Measurements from ENCODE around the gene SPTLC2.

The SPTLC2 gene

DNA sequence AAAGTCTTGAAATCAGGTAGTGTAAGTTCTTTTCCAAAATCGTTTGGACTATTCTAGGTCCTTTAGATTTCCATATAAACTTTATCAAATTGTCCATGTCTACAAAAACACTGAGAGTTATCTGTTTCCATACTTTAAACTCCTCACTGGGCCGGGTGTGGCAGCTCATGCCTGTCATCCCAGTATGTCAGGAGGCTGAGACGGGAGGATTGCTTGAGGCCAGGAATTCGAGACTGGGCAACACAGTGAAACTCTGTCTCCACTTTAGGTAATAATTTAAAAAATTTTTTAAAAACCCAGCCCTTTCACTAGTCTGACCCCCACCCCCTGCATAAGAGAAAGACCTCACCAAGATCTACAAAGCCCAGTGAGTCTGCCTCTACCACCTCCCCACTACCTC, 111.4 kb downstream of the SPTLC2 start:
- no peak for DNase-seq (ENCODE audit: low spot score)

DNA sequence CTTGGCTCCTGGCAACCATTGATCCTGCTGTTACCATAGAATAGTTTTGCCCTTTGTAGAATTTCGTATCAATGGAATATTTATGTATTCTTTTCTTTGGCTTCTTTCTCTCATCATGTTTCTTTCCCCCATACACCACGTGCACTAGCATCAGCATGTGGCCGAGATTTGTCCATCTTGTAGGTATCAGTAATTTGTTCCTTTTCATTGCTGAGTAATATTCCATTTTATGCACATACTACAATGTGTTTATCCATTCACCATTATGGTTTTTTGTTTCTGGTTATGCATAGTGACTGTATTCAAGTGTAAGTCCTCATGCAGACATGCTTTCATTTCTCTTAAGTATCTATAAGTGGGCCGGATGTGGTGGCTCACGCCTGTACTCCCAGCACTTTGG, 113.3 kb downstream of the SPTLC2 start:
- no peak for DNase-seq (ENCODE audit: low spot score)

DNA sequence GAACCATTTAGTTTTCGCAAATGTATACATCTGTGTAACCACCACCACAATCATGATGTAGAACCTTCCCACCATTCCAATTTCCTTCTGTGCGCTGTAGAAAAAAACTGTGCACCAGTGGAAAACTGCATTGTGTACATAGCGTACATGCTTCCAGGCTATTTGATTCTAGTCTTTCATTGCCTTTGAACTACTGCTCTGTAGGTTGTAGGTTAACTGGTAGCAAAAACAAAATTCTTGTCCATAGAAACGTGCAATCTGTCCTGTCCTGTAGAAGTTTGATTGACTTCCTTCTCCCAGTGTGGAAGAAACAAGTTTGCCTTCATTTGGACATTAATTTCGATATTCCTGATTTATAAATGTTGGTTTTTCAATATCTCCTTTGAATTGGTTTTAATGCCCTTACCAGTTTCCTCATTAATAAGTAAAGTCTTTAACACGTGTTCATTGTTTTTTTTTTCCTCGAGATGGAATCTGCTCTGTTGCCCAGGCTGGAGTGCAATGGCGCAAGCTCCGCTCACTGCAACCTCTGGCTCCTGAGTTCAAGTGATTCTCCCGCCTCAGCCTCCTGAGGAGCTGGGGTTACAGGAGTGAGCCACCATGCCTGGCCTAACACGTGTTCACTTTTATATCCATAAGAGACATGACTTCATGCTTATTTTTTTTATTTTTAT, 114.2 kb downstream of the SPTLC2 start:
- no peak for DNase-seq (ENCODE audit: low spot score)

DNA sequence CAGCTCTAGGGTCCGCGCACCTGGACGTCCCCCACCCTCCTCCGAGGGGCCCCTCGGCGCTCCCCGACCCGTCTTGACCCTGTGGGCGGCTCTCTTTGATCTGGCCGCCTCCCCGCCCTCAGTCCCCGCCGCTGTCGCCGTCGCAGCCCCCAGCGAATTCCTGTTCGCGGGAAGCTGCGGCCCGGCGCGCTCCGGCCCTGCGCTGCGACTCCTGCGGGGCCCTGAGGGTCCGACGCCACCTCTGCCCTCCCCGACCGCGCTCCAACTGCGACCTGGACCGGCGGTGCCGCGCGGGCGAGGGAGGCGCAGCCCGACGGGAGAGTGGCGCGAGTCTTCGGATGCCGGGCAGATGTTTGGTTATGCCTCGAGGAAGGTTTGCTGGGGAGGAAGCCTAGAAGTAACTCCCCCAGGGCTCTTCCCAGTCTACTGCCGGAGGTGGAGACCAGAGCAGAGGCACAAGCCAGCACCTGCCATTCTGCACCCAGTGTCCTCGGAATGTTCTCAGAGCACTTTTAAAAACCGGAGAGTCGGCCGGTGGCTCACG, 117.4 kb downstream of the SPTLC2 start:
- DNase-seq (ENCODE audit: low spot score) = no peak

DNA sequence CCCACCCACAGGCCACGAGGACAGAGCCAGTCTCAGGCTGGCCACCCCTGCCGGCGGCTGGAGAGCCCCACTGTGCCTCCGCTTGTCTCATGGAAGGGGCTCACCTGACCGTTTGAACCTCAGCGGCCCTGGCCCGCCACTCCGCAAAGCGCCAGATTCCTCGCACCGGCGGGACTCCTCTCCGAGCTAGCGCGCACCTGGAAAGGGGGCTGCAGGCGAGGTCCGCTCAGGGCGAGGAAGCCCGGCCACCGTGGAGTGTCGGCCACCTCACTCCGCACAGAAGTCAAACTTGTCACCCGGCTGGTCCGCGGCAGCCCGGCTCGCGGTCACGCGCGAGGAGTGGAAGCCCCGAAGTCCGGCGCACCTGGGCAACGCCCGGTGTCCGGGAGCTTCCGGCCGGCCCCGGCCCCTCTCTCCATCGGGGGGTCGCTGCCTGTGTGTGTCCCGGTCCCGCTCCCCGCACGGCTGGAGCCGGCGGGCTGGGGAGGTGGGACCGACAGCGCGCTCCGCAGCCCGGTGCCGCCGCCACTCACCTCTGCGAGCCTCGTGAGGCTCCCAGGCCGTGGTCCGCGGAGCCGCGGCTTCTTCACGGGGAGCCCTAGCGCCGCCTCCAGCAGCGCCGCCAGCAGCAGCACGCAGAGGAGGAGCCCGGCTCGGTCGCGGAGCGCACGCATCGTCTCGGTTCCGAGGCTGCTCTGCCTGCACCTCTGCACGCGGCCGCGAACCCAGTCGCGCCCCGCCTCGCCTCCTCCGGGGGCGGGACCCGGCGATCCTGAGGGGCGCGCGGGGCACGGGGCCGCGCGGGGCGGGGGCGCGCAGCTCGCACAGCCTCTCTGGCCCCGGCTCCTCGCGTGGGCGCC, 118.1 kb downstream of the SPTLC2 start, which contains the start of gene ISM2:
TSS of gene ISM2 (minus strand) at position 697 of the 860 bp plus-strand sequence. CDS start at position 674, 23 bp downstream.
- DNase-seq (ENCODE audit: low spot score) = peak; percentile 55

DNA sequence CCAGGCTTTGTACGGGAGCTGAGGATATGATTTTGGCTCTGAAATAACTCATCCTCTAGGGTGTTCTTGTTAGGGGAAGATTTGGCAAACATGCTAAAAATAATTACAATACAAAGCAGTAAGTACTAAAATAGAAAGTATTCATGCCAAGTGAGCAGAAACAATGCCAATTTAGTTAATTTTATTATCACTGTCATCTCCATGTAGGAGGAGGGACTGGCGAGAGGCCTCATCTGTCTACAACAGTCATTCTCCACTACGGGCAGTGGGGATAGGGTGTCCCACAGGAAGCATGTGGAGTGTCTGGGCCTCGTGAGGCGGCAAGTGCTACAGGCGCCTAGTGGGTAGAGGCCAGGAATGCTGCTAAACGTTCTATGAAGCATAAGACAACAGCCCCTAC, 121.1 kb downstream of the SPTLC2 start:
- no peak for DNase-seq (ENCODE audit: low spot score)

DNA sequence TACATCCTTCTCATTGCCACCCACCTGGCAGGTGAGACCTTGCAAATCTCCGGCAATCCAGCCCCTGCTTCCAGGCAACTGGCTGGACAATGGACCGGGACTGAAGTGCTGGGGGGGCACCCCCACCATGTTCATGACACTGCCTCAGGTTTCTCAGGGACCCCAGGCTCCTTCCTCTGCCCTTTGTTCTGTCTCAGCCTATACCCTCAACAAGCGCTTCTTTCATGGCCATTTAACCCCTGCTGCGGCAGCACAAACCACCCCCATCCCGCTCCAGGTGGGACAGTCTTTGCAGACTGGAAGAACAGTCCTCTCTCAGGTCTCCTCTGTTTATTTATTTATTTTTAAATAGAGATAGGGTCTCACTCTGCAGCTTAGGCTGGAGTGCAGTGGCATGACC, 125.4 kb downstream of the SPTLC2 start:
- no peak for DNase-seq (ENCODE audit: low spot score)

DNA sequence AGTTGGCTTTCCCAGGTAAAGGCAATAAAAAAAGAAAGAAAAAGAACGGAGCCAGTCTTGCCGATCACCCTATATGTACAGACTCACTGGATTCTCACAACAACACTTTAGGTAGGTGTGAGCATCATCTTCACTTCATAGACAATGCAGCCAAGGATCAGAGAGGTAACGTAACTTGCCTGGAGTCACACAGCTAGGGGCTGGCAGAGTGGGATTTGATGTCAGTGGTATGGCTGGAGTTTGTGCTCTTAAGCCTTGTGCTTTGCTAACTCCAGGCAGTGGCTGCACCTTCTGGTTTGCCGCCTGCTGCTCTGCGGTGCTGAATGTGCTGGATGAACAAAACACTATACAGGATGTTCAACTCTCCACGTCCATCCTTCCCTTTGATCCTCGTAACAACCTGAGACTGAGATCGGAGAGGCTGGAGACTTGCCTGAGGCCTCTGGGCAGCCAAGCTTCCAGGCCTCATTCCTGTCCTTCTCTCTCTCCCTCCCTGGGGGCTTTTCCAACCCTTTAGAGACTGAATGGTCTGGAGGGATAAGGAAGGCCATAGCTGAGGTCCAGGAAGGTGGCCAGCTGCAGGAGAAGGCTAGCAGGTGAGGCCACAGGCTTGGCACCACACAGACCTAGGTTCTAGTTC, 126.0 kb downstream of the SPTLC2 start:
- no peak for DNase-seq (ENCODE audit: low spot score)

DNA sequence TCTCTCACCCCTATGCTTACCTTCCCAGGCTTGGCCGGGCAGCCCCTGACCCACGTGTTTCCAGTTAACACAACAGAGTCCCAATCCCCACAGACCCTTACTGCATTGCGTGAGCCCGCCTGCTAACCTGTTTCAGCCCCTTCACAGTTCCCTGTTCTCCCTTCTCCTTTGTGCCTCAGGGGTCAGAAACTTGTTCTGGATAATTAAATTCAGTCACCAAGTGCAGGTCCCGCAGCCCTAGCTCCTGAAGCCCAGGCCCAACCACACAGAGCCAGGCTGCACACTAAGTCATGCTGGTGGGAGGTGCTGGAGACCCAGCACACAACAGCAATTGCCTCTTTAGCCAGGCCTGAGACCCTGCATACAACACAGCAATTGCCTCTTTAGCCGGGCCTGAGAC, 127.4 kb downstream of the SPTLC2 start:
- DNase-seq (ENCODE audit: low spot score) = no peak

DNA sequence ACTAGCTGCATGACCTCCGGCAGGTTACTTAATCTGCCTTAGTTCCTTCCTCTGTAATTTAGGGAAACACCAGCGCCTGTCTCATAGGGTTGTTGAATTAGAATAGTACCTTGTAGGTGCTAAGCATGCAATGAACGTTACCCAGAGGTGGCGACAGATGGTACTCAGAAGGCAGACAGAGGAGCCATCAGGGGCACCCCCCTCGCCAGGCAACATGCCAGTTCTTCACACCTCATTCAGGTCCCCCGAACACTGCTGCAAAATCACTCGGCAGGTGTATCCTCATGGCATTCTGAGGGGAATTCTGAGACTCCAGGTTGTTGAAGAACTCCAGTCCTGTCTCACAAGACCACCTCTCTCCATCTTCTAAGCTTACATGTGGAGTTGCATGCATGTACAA, 127.9 kb downstream of the SPTLC2 start:
- DNase-seq (ENCODE audit: low spot score) = no peak

DNA sequence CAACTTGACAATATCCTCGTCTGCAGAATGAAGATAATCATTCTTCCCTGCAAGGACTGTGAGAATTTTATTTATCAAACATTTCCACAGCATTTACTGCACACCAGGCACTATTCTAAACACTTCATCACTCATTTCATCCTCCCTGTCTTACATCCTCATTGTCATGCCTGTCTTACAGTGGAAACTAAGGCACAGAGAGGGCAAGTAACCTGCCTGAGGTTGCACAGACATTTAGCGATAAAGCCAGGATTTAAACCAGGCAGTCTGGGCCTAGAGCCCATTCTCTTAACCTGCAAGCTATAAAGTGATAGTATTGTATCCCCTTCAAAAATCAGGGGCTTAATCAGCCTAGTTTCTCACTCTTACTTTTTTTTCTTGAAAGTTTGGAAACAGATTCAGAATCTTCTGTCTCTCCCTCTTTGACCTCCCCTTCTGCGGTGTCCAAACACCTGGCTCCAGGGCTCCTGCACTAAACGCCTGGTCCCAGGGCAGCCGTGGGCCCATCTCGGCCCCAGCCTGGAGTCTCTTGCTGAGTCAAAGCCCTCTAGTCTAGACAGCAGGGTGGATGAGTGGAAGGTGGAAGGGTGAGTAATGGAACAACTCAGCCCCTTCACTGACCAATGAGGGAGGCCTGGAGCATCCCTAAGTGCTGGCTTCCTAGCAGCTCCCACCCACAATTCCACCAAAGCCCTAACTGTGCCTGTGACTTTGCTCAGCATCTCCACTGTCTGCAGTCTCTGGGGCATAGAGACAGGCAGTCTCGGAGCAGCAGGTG, 130.3 kb downstream of the SPTLC2 start:
- DNase-seq (ENCODE audit: low spot score) = no peak

DNA sequence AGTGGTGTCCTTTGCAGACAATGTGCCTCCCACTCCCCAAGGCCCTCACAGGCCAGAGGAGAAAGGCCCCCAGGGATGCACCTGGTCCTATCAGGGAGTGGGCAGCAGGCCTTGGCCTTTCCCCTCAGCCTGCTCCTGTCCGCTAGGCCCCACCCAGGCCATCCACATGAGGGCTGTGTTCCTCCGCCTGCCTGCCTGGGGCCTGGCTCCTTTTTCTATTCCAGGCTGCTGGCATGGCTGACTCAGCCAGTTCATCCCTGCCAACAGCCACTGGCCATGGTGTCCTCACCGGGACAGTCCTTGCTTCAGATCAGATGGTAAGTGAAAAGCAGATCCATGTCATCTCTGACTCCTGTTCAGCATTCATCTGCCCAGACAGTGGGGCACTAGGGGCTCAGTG, 131.2 kb downstream of the SPTLC2 start:
- DNase-seq (ENCODE audit: low spot score) = no peak

DNA sequence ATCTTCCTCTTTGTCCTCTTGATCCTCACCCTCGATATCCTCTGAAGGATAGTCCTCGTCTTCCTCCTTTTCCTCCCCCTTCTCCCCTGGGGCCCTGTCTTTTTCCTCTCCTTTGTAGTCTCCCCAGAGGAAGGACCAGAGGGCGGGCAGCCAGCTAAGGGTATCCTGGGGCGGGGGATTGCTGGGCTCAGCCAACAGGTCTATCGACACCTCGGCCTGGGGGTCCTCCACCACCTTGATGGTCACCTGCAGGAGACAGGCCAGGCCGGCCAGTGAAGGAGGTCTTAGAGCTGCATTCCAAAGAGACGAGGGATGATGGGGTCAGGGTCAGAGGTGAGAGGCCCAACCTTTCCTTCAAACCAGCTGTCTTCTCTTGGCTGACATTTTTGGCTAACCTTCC, 134.0 kb downstream of the SPTLC2 start:
- DNase-seq (ENCODE audit: low spot score) = no peak

DNA sequence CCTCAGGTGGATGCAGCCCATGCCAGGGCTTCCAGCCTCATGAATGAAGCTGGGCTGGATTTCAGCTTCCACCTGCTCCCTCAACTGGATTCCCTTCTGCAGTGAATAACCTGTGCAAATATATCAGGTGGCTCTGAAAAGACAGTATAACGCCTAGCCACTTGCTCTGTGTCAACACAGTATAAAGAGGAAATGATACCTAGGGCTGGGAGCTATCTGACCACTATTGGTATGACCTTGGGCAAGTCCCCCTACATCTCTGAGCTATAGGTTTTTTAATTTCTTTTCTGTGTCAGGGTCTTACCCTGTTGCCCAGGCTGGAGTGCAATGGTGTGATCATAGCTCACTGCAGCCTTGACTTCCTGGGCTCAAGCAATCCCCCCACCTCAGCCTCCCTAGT, 137.6 kb downstream of the SPTLC2 start:
- no peak for DNase-seq (ENCODE audit: low spot score)

DNA sequence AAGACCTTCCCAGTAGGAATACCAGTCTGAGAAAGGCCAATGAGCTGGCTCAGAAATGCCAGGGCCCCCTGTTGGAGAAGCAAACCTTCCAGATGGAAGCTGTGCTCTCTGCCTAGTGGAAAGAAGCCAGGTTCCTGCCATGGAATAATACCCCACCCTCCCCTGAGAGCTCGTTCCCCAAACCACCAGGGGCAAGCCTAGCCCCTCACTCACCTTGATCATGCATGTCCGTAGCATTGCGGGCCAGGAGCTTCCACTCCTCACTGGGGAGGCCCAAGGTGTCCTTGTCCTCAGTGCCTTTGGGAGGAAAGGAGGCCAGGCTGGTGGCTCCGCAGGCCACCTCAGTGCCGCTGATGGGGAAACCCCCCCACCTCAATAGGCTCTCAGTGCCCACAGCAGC, 138.4 kb downstream of the SPTLC2 start:
- no peak for DNase-seq (ENCODE audit: low spot score)

DNA sequence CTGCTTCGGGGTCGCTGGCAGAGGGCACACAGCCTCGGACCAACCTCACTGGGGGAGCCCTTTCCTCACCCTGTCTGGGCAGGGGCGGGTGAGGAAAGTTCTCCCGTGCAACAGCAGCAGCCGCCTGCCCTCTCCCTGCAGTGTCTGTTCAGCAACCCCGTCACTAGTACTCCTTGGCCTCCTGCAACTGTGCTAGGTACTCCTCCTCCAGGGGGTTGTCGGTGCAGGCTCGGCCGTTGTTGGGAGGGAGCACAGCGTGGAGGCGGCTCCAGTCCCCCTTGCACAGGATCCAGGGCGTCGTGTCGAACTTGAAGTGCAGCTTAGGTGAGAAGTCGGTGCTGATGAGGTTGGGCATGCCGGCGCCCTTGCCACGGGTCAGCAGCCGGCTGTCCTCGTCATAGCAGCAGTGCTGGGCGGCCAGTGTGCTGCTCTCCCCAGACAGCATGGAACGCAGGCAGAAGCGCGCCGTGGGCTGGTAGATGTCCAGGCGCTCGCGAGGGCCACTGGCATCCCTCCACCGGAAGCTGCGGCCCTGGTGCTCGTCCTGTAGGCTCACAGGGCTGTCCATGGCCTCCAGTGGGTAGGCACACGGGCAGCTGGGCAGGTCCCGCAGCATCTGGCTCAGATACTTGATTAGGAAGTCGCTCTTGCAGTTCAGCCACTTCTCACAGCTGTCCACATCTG, 140.9 kb downstream of the SPTLC2 start:
- DNase-seq (ENCODE audit: low spot score) = no peak

DNA sequence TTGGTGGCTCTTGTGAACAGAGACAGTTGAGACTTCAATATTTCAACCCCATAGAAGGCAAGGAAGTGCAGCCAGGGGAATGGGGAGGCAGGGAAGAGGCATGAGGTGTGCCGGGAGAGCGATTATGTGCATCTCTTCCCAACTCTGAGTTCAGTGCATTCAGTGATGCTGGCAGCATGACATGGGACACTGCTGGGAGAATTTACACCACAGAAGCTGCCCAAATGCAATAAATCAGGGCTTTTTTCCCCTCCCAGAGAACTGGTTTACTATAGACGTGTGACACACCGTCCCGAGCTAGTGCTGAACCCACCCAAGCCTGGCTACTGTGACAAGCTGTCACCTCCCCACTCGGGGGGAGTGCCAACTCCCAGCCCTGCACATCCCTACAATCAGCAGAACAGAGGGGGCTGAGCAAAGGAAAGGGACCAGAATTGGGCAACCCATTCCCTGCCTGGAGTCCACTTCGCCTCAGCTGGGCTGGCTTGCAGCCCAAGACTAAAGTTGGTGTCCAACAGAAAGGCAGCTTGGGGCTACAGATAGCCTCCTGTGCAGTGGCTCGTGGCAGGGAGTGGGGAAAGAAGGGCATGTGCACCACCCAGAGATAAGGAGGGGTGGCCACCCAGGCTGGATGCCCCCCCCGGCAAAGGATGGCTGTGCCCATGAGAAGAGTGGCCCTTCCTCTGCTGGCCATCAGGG, 141.8 kb downstream of the SPTLC2 start:
- no peak for DNase-seq (ENCODE audit: low spot score)

DNA sequence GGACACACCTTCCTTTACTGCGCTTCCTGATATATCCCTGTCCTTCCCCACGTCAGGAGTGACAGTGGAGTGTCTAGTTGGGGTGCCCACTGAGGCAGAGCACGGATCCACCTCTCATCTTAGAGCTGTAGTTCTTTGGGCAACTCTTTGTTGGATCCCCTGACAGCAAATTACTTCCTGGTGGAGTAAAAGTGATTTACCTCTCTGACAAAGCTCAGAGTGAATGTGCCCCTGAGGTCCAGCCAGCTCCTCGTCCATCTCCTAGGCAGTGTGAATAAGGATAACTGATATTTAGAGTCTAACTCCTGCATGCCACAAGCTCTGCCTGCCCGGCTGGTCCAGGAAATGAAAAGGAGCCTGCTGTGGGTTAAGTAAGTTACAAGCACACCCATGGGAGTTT, 142.5 kb downstream of the SPTLC2 start:
- DNase-seq (ENCODE audit: low spot score) = no peak

DNA sequence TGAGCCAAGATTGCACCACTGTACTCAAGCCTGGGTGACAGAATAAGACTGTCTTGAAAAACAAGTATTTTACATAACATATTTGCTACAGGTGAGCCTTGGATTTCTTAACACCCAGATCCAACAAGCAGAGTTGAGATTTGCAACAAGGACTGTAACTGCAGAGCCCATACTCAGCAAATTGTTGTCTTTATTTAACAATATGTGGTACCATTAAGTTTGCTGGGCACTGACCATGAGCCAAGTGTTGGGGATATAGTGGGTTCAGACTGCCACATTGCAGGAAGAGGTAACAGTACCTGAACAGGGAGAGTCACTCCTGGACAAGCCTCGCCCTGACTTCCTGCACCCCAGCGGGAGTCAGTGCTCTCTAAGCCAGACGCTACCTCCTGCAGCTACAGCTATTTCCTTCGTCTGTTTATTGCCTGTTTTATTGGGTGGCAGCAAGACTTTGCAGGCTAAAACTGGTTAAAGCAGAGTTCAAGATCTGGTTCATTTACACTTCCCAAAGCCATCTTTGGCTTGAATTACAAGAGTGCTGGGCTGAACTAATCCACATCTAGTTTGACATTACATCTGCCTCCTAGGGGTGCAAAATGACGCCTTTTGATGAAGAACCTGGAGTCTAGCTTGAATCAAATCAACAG, 146.1 kb downstream of the SPTLC2 start:
- no peak for DNase-seq (ENCODE audit: low spot score)

DNA sequence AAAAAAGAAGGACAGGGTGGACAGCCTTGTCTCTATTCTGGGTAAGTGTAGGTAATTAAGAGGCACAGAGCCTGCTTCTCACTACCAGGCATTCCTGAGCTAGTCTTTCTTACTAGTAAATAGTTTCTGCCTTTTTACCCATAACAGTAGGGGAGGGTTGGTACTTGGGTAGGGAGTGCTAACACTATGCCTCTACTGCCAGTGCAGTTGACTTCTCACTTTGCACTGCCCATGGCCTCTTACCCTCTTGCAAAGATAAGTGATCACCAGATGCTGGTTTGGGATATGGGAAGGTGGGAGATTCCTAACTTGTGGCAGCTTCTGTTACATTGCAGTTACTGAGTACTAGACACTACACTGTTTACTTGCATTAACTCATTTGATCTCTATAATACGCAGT, 146.9 kb downstream of the SPTLC2 start:
- no peak for DNase-seq (ENCODE audit: low spot score)

All from HuH-7.5 (cell line).